ES-I3 (cell line): Measurements from ENCODE around the gene OR4M1.
"Not testable (repeated sequence)": the region's sequence is repeated elsewhere in the genome, so short reads cannot be mapped to it uniquely, and the experiment has no call there.

Experiments used
- H3K36me3 ChIP-seq: 2 replicates; pipeline ENCODE4 v1.6.1; 2013; ENCODE audit warnings: mild to moderate bottlenecking, low read length, control low read depth, moderate library complexity; ENCODE audit not compliant: insufficient read depth
- H3K4me1 ChIP-seq: 2 replicates; pipeline ENCODE4 v1.6.1; 2013; ENCODE audit warnings: mild to moderate bottlenecking, control low read depth, low read length; ENCODE audit not compliant: insufficient read depth
- H3K9ac ChIP-seq: 2 replicates; pipeline ENCODE4 v1.6.1; 2013; ENCODE audit warnings: low read depth, mild to moderate bottlenecking, low read length, moderate library complexity
- H3K9me3 ChIP-seq: 2 replicates; pipeline ENCODE4 v1.6.1; 2013; ENCODE audit warnings: mild to moderate bottlenecking, low read length, moderate library complexity; ENCODE audit not compliant: control insufficient read depth, insufficient read depth

OR4M1 gene, protein sequence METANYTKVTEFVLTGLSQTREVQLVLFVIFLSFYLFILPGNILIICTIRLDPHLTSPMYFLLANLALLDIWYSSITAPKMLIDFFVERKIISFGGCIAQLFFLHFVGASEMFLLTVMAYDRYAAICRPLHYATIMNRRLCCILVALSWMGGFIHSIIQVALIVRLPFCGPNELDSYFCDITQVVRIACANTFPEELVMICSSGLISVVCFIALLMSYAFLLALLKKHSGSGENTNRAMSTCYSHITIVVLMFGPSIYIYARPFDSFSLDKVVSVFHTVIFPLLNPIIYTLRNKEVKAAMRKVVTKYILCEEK

DNA sequence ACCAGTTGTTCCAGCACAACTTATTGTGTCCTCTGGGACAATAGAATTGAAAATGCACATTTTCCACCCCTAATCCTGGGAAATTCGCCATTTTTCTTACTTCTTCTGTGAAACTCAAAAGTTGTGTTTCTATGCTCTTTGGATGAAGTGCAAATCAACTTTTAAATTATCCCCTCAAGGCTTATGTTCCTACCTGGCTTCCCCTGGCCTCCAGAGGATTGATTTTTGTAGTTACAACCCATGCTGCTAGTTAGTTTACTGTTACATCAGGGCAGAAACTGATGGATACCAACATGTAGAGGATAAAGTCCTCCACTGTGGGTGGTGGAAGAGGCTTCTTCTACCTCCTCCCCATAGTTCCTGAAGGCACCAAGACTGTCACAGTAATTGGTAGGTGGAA is at the start of gene OR4M1:
TSS of gene OR4M1 (plus strand) at position 301 of the 400 bp plus-strand sequence. CDS start 6,819 bp downstream, outside the sequence.
- H3K4me1 ChIP-seq, H3K9me3 ChIP-seq, H3K36me3 ChIP-seq, H3K9ac ChIP-seq: not testable (repeated sequence)

DNA sequence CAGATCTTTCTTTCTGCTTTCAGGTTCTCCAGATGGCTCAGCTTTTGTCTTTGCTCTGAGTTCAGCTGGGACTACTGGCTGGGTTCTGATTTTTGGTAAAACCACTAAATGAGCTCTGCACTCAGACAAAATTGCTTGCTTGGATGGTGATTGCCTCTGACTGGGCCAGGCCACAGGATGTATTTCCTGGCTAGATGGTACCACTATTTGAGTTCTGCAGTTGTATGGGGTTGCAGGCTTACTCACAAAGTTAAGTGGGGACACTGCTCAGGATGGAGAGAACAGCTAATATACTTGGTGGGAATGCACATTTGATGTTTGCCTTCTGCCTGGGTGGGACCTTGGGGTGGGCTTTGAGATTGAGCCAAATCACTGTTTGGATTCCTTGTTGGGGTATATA is 43.9 kb upstream of the OR4M1 start:
- no peak overlapping the region for H3K9ac ChIP-seq
- H3K4me1 ChIP-seq = no peaks in the 10 kb centered on the region
- H3K9me3 ChIP-seq = peaks cover 4% of the 10 kb centered on the region
- no peaks in the 10 kb centered on the region for H3K36me3 ChIP-seq

DNA sequence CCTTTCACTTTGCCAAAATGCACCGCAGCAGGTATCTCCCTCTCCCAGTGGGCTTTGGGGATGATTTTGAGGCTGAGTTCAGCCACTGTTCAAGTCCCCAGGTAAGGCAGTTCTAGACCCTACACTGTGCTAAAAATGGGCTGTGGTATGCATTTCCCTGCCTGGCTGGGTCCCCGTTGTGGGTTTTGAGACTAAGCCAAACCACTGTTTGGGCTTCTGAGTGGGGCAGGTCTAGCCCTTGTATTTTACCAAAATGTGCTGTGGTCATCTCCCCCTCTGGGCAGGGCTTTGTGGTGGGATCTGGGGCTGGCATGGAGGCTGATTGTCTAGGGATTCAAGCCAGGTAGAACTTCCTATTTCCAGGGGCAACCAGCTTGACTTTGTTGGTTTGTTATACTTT is 43.5 kb upstream of the OR4M1 start:
- peaks cover 4% of the 10 kb centered on the region for H3K9me3 ChIP-seq

DNA sequence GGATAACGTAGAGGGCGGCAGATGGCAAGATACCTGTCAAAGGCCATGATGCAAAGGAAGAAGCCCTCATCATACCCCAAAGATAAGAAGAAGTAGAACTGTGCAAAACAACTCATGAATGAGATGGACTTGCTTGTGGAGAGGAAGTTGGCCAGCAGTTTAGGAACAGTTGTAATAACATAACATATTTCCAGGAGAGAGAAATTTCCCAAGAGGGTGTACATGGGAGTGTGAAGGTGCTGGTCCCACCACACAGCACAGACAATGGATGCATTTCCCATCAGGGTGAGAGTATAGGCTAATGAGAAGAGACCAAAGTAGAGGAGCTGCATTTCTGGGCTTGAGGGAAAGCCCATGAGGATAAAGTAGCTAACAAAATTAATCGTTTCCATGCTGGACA is 39.4 kb upstream of the OR4M1 start:
- H3K9ac ChIP-seq, H3K36me3 ChIP-seq, H3K4me1 ChIP-seq, H3K9me3 ChIP-seq: not testable (repeated sequence)

More for the DNA sequence above, 43.5 kb upstream of the OR4M1 start:
- H3K9ac ChIP-seq = no peak overlapping the region
- no peaks in the 10 kb centered on the region for H3K36me3 ChIP-seq
- H3K4me1 ChIP-seq = no peaks in the 10 kb centered on the region

DNA sequence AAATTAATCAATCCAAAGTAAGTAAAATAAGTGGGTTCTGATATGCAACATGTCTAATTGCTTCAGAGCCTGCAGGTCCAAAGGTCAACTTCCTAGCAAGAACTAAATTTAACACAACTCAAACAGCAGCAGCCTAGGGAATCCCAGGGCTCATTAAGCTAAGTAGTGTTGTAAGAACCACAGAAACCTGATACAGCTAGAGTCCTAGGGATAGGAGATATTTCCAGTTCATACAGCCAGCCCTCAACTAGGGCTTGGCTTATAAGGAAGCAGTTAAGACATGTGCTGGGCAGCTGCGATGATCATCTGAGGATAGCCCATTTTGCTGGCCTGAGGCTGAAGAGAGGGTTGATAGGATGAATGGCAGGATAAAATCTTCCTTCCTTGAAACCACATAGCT is 30.0 kb upstream of the OR4M1 start, which contains the start of gene OR4Q3:
TSS of gene OR4Q3 (plus strand) at position 316 of the 400 bp plus-strand sequence.
- Histone ChIP-seq H3K36me3 (no peaks in the 10 kb centered on the region), H3K9ac (no peak within 1 kb of the TSS)

DNA sequence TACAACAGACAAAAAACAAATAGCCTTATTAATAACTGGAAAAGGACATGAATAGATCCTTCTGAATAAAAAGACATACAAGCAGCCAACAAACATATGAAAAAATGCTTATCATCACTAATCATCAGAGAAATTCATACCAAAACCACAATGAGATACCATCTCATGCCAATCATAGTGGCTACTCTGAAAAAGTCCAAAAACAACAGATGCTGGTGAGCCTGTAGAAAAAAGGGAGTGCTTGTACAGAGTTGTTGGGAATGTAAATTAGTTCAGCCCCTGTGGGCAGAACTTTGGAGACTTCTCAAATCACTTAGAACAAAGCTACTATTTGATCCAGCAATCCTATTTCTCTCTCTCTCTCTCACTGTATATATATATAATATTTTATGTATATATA is 21.0 kb upstream of the OR4M1 start:
- not testable (repeated sequence) for H3K36me3 ChIP-seq, H3K9ac ChIP-seq, H3K4me1 ChIP-seq, H3K9me3 ChIP-seq

More for the DNA sequence above, 30.0 kb upstream of the OR4M1 start, which contains the start of gene OR4Q3:
- H3K9me3 ChIP-seq = no peaks in the 10 kb centered on the region
- H3K4me1 ChIP-seq = no peaks in the 10 kb centered on the region

DNA sequence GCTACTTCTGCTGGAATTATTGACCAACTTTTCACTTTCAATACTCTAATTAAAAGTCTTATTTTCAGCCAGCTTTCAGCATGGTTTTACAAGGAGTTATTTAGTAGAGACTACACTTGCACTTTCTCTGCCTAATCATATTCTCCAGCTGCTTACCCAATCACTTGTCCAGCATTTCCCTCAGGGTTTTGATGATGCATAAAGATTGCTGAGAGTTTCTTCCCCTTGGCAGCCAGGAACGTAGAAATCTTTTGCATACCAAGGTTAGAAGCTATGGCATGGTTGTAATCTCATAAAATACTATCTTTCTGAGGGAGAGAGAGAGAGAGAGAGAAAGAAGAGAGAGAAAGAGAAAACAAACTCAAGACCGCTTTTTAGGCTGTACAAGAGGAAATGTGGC is 19.1 kb upstream of the OR4M1 start:
- Histone ChIP-seq H3K9ac (no peak overlapping the region), H3K36me3 (no peaks in the 10 kb centered on the region), H3K4me1 (no peaks in the 10 kb centered on the region), H3K9me3 (no peaks in the 10 kb centered on the region)

DNA sequence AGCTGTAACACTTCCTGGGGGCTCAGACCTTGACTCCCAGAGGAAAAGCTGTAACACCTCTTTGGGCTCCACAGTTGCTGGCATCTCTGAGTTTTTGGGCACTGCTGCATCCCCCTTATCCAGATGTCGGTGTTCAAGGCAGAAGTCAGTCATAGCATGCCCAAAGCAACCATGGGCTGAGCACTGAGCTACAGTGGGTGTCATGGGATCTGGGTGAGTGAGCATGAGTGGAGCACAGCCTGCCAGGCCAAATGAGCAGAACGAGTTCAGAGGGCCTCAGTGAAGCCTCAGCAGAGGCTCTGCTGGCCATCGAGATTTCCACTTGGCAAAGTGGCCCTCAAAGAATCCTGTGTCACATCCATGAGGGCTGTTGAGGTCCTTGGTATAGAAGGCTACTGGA is 1.8 kb upstream of the OR4M1 start:
- H3K4me1 ChIP-seq, H3K9ac ChIP-seq, H3K36me3 ChIP-seq, H3K9me3 ChIP-seq: not testable (repeated sequence)

DNA sequence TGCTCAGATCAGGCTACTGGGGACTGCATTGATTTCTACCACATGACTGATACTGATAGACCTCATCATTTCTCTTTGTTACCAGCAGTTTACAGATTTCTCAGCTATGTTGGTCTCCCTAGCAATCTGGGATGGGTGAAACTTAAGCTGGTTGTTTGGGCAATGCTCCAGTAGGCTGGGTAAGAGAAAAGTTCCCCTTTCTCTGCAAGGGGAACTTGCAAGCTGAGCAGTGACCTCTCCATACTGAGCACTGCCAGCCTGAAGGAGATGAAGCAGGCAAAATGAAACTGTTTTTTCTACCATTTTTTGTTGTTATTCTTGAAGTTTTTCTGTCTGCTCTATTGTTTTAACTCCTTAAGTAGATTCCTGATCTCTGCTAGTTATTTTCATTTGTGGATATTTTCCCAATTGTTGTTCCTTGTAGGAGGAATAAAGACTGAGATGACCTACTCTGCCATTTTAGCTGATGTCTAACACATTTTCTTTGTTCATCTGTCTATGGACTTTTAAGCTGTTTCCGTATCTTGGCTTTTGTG is 1.3 kb upstream of the OR4M1 start:
- Histone ChIP-seq H3K4me1 (no peaks in the 10 kb centered on the region), H3K9me3 (no peaks in the 10 kb centered on the region; the same call in 1 of the 2 replicates), H3K9ac (no peak overlapping the region), H3K36me3 (no peaks in the 10 kb centered on the region)

DNA sequence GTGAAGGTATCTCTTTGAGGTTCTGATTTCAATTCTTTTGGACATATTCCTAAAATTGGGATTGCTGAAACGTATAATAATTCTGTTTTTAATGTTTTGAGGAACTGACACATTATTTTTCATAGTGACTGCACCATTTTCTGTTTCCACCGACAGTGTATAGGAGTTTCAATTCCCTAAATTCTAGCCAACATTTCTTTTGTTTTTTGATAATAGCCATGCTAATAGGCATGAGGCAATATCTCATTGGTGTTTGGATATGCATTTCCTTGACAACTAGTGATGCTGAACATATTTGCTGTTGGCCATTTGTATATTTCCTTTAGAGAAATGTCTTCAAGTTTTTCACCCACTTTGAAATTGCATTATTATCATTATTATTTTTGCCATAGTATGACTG is 850 bp upstream of the OR4M1 start:
- not testable (repeated sequence) for H3K9me3 ChIP-seq, H3K4me1 ChIP-seq, H3K36me3 ChIP-seq, H3K9ac ChIP-seq

DNA sequence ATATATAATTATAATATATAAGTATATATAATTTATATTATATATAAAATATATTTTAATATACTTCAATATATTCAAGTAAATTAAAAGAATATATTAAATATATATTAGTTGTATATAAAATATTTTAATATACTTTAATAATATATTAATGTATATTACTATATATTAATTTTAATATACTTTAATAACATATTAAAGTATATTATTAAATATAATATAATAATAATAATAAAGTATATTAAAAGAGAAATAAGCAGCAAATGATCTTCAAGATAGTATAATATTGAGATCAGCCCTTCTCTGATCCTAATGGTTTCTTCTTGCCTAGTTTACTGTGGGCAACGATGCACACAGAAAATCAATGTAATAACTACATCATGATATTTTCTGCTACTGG is 2.3 kb downstream of the OR4M1 start:
- H3K9me3 ChIP-seq = no peaks in the 10 kb centered on the region; the same call in 1 of the 2 replicates
- no peaks in the 10 kb centered on the region for H3K36me3 ChIP-seq
- H3K4me1 ChIP-seq = peaks cover 2% of the 10 kb centered on the region; the same call in 1 of the 2 replicates
- H3K9ac ChIP-seq = no peak overlapping the region

DNA sequence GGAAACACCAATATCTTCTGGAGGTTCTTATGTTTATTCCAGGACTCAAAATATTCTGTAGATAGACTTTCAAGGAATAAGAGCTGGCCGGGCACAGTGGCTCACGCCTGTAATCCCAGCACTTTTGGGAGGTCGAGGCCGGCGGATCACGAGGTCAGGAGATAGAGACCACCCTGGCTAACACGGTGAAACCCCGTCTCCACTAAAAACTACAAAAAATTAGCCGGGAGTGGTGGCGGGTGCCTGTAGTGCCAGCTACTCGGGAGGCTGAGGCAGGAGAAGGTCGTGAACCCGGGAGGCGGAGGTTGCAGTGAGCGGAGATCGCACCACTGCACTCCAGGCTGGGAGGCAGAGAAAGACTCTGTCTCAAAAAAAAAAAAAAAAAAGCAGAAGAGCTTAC is 12.5 kb downstream of the OR4M1 start:
- not testable (repeated sequence) for H3K4me1 ChIP-seq, H3K36me3 ChIP-seq, H3K9me3 ChIP-seq, H3K9ac ChIP-seq

DNA sequence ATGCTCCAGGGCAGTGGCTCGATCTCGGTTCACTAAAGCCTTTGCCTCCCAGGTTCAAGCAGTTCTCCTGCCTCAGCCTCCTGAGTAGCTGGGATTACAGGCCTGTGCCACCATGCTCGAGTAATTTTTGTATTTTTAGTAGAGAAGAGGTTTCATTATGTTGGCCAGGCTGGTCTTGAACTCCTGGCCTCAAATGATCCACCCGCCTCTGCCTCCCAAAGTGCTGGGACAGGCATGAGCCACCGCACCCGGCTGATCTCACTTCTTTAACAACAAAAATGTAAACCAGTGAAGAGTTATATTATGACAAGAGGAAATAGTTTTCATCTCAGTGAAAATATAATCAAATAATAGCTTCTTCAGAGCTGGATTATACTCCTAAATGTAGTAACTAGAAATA is 14.0 kb downstream of the OR4M1 start:
- not testable (repeated sequence) for H3K4me1 ChIP-seq, H3K9ac ChIP-seq, H3K9me3 ChIP-seq, H3K36me3 ChIP-seq

DNA sequence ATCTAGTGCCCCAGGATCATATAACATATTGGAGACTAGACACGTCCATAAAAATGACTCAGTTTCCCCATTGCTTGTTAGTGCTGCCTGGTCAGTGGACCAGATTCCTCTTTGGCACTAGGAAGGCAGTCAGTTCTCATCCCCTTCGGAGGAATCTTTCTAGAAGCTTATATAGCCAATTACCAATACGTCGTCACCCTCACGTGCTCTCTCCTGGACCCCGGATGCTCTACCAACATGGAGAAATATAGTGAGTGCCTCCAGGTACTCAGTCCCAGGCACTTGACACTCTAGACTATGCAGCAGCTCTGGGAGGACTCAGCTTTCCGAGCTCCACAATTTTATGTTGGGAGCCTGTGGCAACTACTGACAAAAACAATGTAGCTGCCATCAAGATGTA is 14.8 kb downstream of the OR4M1 start:
- not testable (repeated sequence) for H3K9ac ChIP-seq

DNA sequence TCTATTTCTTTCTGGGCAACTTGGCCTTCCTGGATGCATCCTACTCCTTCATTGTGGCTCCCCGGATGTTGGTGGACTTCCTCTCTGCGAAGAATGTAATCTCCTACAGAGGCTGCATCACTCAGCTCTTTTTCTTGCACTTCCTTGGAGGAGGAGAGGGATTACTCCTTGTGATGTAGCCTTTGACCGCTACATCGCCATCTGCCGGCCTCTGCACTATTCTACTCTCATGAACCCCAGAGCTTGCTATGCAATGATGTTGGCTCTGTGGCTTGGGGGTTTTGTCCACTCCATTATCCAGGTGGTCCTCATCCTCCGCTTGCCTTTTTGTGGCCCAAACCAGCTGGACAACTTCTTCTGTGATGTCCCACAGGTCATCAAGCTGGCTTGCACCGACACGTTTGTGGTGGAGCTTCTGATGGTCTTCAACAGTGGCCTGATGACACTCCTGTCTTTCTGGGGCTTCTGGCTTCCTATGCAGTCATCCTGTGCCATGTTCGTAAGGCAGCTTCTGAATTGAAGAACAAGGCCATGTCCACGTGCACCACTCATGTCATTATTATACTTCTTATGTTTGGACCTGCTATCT is 23.3 kb downstream of the OR4M1 start:
- H3K4me1 ChIP-seq, H3K36me3 ChIP-seq, H3K9ac ChIP-seq, H3K9me3 ChIP-seq: not testable (repeated sequence)

More for the DNA sequence above, 14.8 kb downstream of the OR4M1 start:
- not testable (repeated sequence) for H3K4me1 ChIP-seq, H3K36me3 ChIP-seq, H3K9me3 ChIP-seq
